ENCODE measurements around the gene NUAK1. TPM values are rescaled to one million over a fixed set of nuclear protein-coding genes. Genes with fewer than 3 reads are reported as not detected.

Gene NUAK1
- total and polyA plus RNA-seq, 2 donors from 2014 or later, result 2.9 to 28.8 TPM

DNA sequence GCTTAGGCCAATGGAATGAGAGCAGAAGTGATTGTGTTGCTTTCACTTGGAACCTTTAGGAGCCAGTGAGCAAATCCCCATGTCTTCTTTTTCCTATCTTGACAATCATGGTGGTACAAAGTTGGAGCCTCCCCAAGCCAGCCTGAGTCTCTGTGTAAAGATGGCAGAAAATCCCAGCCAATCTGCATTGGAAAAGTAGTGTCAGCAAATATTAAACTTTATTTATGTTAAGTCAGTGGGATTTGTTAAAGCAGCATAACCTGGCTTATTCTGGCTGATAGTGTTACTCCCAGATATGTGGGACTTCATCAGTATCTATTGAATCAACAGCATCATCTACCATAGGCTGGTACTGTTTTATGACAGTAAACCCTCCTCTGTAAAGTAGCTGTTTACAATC, 2.2 kb upstream of the NUAK1 start:
- Histone ChIP-seq H3K27ac (ENCODE audit: low read depth in 2 of 2, low read length in 2 of 2) (no peak overlapping the region), H3K4me3 (ENCODE audit: low read length in 3 of 3) (peak overlapping the region in 1 of 3 donors; percentile 72), H3K4me1 (ENCODE audit: control insufficient read depth in 2 of 3, insufficient read depth in 2 of 3, low read depth in 1 of 3, low read length in 3 of 3) (peaks cover 0 to 22% (median 8%) of the 10 kb centered on the region in 3 donors), H3K36me3 (ENCODE audit: control insufficient read depth in 2 of 3, insufficient read depth in 3 of 3, low read length in 3 of 3) (no peaks in the 10 kb centered on the region), H3K9ac (ENCODE audit: low read length in 3 of 3) (no peak overlapping the region), H3K9me3 (ENCODE audit: control insufficient read depth in 2 of 3, insufficient read depth in 1 of 3, low read length in 3 of 3) (no peaks in the 10 kb centered on the region), H3K27me3 (ENCODE audit: control insufficient read depth, insufficient read depth, low read length) (no peaks in the 10 kb centered on the region)
- no peak for FAIRE-seq
- DNase-seq, result peak in 1 of 5 donors; percentile 4
- intact Hi-C loops (cut with DNase I), result no loop called here
- TF ChIP-seq, protein P1, sequence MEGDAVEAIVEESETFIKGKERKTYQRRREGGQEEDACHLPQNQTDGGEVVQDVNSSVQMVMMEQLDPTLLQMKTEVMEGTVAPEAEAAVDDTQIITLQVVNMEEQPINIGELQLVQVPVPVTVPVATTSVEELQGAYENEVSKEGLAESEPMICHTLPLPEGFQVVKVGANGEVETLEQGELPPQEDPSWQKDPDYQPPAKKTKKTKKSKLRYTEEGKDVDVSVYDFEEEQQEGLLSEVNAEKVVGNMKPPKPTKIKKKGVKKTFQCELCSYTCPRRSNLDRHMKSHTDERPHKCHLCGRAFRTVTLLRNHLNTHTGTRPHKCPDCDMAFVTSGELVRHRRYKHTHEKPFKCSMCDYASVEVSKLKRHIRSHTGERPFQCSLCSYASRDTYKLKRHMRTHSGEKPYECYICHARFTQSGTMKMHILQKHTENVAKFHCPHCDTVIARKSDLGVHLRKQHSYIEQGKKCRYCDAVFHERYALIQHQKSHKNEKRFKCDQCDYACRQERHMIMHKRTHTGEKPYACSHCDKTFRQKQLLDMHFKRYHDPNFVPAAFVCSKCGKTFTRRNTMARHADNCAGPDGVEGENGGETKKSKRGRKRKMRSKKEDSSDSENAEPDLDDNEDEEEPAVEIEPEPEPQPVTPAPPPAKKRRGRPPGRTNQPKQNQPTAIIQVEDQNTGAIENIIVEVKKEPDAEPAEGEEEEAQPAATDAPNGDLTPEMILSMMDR (IDR thresholded peaks at IDR 0.05; ENCODE audit: borderline replicate concordance, extremely low read depth, insufficient read depth), result no peak

DNA sequence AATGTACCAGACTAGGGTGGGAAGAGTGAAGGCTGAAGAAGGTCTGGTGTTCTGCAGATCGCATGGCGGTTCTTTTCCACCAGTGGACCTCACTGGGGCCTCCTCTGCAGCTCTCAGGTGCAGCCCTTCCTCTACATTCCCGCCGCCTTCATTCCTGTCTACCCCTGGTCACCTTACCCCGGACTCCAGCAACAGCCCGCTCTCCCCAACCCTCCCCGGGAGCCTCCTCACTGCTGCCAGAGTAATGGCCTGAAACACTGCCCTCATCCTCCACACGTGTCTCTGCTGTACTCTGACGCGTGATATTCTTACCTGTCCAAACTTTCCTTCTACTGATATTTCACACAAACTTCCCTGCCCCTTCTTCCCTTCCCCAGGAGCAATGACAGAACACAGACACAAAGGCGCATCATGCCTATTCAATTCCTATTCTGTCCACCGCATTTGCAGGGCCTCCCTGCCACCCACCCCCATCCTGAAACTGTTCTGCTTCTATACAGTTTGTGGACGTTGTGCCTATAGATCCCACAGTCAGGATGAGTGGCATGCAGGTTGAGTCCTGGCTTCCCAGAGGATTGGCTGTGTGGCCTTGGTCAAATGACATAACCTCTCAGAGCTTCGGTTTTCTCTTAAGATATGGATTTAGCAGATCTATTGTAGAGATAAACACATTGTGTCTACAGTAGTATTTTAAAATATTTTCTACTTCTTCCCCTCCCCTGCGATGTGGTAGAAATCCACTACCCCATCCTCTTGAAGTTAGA, 1.7 kb upstream of the NUAK1 start:
- Histone ChIP-seq H3K36me3 (ENCODE audit: control insufficient read depth in 2 of 3, insufficient read depth in 3 of 3, low read length in 3 of 3) (no peaks in the 10 kb centered on the region), H3K9me3 (ENCODE audit: control insufficient read depth in 2 of 3, insufficient read depth in 1 of 3, low read length in 3 of 3) (no peaks in the 10 kb centered on the region), H3K4me1 (ENCODE audit: control insufficient read depth in 2 of 3, insufficient read depth in 2 of 3, low read depth in 1 of 3, low read length in 3 of 3) (peaks cover 0 to 23% (median 3%) of the 10 kb centered on the region in 3 donors), H3K27ac (ENCODE audit: low read depth in 2 of 2, low read length in 2 of 2) (peak overlapping the region in 1 of 2 donors; percentile 40), H3K4me3 (ENCODE audit: low read length in 3 of 3) (peak overlapping the region; percentile 64 to 72 (median 66)), H3K27me3 (ENCODE audit: control insufficient read depth, insufficient read depth, low read length) (no peaks in the 10 kb centered on the region), H3K9ac (ENCODE audit: low read length in 3 of 3) (peak overlapping the region; percentile 34 to 85 (median 46))
- TF ChIP-seq, protein P1 (IDR thresholded peaks at IDR 0.05; ENCODE audit: borderline replicate concordance, extremely low read depth, insufficient read depth), result no peak
- peak in 4 of 5 donors; percentile 58 to 68 (median 64) for DNase-seq
- FAIRE-seq, result no peak
- intact Hi-C loops (cut with DNase I), result no loop called here

DNA sequence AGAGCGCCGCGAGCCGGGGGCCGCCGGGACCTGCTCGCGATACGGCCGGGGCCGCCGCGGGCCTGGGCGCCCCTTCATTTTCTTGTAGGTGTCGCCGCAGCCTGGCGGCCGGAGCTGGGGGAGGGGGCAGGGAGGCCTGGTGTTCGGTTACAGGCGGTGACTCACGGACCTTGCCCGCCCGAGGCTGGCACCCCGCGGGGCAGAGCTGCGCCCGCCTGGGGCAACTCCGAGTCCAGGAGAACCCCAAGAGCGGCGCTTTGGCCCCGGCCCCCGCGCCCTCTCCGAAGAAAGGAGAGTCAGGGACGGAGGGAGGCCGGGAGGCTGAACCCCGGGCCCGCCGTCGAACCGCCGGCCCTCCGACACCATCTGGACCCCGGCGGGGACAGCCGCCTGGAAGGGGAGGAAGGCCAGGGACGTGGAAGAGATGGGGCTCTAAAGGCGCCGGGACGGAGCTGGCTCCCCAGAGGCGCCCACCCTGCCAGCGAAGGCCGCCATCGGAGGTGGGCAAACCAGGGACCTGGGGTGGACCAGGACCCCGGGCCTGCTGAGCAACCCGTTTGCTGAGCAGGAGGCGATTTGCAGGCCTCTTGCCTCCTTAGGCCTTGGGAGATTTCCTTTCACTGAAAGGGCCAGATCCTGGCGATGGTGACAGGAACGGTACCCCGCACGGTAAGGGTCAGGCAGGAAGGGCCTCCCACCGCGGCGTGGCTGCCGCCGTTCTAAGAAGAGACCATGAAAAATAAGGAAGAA, 843 bp upstream of the NUAK1 start:
- TF ChIP-seq, protein P1 (IDR thresholded peaks at IDR 0.05; ENCODE audit: borderline replicate concordance, extremely low read depth, insufficient read depth), result no peak
- no peaks in the 10 kb centered on the region for H3K36me3 ChIP-seq (ENCODE audit: control insufficient read depth in 2 of 3, insufficient read depth in 3 of 3, low read length in 3 of 3)
- no peak for FAIRE-seq
- peak overlapping the region; percentile 34 to 85 (median 46) for H3K9ac ChIP-seq (ENCODE audit: low read length in 3 of 3)
- no peaks in the 10 kb centered on the region for H3K9me3 ChIP-seq (ENCODE audit: control insufficient read depth in 2 of 3, insufficient read depth in 1 of 3, low read length in 3 of 3)
- peak overlapping the region; percentile 87 to 88 for H3K27ac ChIP-seq (ENCODE audit: low read depth in 2 of 2, low read length in 2 of 2)
- no peaks in the 10 kb centered on the region for H3K27me3 ChIP-seq (ENCODE audit: control insufficient read depth, insufficient read depth, low read length)
- H3K4me1 ChIP-seq (ENCODE audit: control insufficient read depth in 2 of 3, insufficient read depth in 2 of 3, low read depth in 1 of 3, low read length in 3 of 3), result peaks cover 0 to 22% (median 3%) of the 10 kb centered on the region in 3 donors
- peak overlapping the region; percentile 64 to 72 (median 66) for H3K4me3 ChIP-seq (ENCODE audit: low read length in 3 of 3)
- intact Hi-C loops (cut with DNase I), result loop anchor here (5.0 to 10.0 kb wide), 2 partner anchors 435 to 717 kb away; no protein-coding TSS in a partner anchor
- DNase-seq, result peak; percentile 81 to 95 (median 89)
